ENCODE data around the gene SLC2A6.

GRCh38 chr9:133487331-133487725 lies 8.4 kb upstream of the SLC2A6 start:
- TF ChIP-seq CTCF (IDR thresholded peaks at IDR 0.05; ENCODE audit: low read length) (no peak), EZH2phosphoT487 (IDR thresholded peaks at IDR 0.05; ENCODE audit: low read length) (no peak)

All from MM.1S (cell line).